Mucosa of descending colon (tissue), 3 donors: ENCODE measurements around the gene ARHGAP12. TPM values are rescaled to one million over a fixed set of nuclear protein-coding genes. Genes with fewer than 3 reads are reported as not detected.

Experiments
- ATAC-seq: fragments of 200-7000 bp; cut with Tn5 transposase; one replicate; pipeline ENCODE4 v1.9.1; 2020; ENCODE audit warnings: mild to moderate bottlenecking, moderate library complexity
- DNase-seq, 3 donors: peaks; one replicate each; pipeline ENCODE4 v3.0.0-alpha.2; 2020
- H3K36me3 ChIP-seq: fragments of 200-600 bp; one replicate; pipeline ENCODE4 v1.8.0; 2021; ENCODE audit warnings: low read depth, mild to moderate bottlenecking
- H3K4me1 ChIP-seq: fragments of 200-600 bp; one replicate; pipeline ENCODE4 v1.8.0; 2021; ENCODE audit warnings: low read depth, mild to moderate bottlenecking
- H3K4me3 ChIP-seq: fragments of 200-600 bp; one replicate; pipeline ENCODE4 v1.8.0; 2021; ENCODE audit warnings: mild to moderate bottlenecking
- H3K9me3 ChIP-seq: fragments of 200-600 bp; one replicate; pipeline ENCODE4 v1.8.0; 2021; ENCODE audit warnings: mild to moderate bottlenecking
- CTCF ChIP-seq: fragments of 200-600 bp; IDR thresholded peaks from one replicate; pipeline ENCODE4 v1.8.0; 2022; ENCODE audit warnings: antibody characterized with exemption, mild to moderate bottlenecking
- intact Hi-C, 2 donors: fragments of 100-400 bp; cut with DNase I in 1 of 2; cut with micrococcal nuclease in 1 of 2; formaldehyde crosslinking; loops; one replicate each; pipeline versions ENCODE4 v1.11.0 to v1.11.1; 2022; cut with DNase I, micrococcal nuclease
- total RNA-seq, 3 donors: library from RNA; stranded (reverse); fragmentation: NEBNext Ultra II Directional in 2 of 3; extraction: Animal tissue kit (Norgen Biotek cat#: 25700) in 2 of 3; gene quantifications; one replicate each; pipeline versions ENCODE4 v1.2.1 to v1.2.4, GENCODE V29; 2021 to 2023
- donor health status: DM: no; HTN: no; CAD: no; lungs with moderate emphysema.
- donor health status: DM: no; HTN: no; CAD: no.
- donor health status: DM: no; HTN: yes; CAD: no.

Gene ARHGAP12
- total RNA-seq, 3 donors from 2014 or later: 37.2 to 44.4 (median 44.3) TPM

DNA sequence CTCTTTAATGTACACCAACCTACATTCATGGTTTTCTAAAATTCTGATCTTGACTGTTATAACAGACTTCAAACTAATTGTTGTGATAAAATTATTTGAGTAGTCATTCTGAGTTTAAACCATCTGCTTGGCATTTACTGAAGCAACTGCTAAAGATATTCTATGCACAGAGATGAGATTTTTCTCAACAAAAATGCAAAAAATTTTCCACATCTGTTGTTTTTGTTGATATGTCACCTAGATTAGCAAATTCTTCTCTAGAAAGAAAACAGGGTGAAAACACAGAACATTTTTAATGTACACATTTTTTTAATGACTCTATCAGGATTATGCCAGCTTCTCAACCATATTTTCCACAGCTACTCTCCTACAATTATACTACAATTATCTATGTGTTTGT lies 42.7 kb downstream of the ARHGAP12 start:
- H3K4me3 ChIP-seq: no peak overlapping the region

GRCh38 chr10:31884386-31884785 lies 44.2 kb downstream of the ARHGAP12 start:
- intact Hi-C loops: no loop called here
- no peak for DNase-seq
- no peak for ATAC-seq

More for the DNA sequence above, 42.7 kb downstream of the ARHGAP12 start:
- no peak for TF ChIP-seq CTCF
- ATAC-seq (no peak), DNase-seq (no peak)
- Histone ChIP-seq H3K36me3 (no peaks in the 10 kb centered on the region), H3K9me3 (no peaks in the 10 kb centered on the region), H3K4me1 (peaks cover 16% of the 10 kb centered on the region)
- intact Hi-C loops: no loop called here

GRCh38 chr10:31883397-31883796 lies 45.2 kb downstream of the ARHGAP12 start:
- DNase-seq (no peak), ATAC-seq (no peak)
- Histone ChIP-seq H3K4me3 (no peak overlapping the region), H3K36me3 (no peaks in the 10 kb centered on the region), H3K9me3 (no peaks in the 10 kb centered on the region), H3K4me1 (peaks cover 8% of the 10 kb centered on the region)
- TF ChIP-seq CTCF: no peak
- intact Hi-C loops: no loop called here

More at GRCh38 chr10:31884386-31884785, 44.2 kb downstream of the ARHGAP12 start:
- no peaks in the 10 kb centered on the region for H3K9me3 ChIP-seq
- TF ChIP-seq CTCF: no peak
- peaks cover 16% of the 10 kb centered on the region for H3K4me1 ChIP-seq
- no peak overlapping the region for H3K4me3 ChIP-seq
- H3K36me3 ChIP-seq: no peaks in the 10 kb centered on the region

DNA sequence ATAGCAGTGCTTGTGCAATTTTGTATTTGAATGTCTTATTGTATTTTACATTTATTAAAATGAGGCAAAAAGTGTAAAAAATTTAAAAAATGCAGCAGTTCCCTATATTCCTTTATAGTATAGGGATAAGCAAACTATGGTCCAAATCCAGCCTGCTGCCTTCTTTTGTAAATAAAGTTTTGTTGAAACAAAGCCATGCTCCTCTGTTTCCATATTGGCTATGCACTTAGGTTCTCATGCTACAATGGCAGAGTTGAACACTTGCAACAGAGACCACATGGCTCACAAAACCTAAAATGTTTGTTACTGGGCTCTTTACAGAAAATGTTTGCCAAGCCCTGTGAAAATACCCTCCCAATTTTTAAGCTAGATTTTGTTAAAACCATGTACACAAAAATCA lies 50.1 kb downstream of the ARHGAP12 start:
- Histone ChIP-seq H3K4me3 (no peak overlapping the region), H3K36me3 (no peaks in the 10 kb centered on the region), H3K4me1 (peaks cover 16% of the 10 kb centered on the region), H3K9me3 (no peaks in the 10 kb centered on the region)
- intact Hi-C loops: no loop called here
- no peak for ATAC-seq
- DNase-seq: no peak
- TF ChIP-seq CTCF: no peak

DNA sequence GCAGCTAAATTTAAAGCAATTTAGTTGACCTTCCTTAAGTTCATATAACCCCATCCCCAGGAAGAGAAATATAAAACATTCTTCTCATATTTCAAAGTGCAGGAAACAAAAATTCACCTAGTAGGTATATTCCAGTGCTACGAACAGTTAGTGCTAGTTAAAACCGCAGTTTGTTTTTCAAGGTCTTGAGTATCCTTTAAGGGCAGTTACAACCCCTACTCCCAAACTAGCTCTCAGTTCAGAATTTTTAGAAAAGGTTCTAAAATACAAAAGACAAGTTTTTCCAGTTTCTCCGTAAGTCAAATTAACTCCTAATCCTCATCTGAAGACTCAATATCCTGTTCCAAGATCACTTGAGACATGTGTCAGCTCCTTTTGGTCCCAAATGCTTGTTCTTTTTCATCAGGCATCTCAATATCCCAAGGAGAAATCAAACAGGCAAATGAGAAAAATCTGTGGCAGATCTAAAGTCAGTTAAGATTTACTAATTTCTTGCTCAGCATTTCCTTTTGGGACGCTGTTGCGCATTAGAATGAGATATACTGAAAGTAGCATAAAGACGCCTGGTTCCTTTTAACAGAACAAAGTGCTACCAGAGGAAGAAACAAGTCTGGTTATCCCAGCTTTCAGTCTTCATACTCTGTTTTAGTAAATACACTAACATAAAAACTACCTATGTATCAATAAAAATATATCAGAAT lies 51.8 kb downstream of the ARHGAP12 start:
- Histone ChIP-seq H3K36me3 (no peaks in the 10 kb centered on the region), H3K4me3 (no peak overlapping the region), H3K9me3 (no peaks in the 10 kb centered on the region), H3K4me1 (peaks cover 16% of the 10 kb centered on the region)
- ATAC-seq (no peak), DNase-seq (no peak)
- intact Hi-C loops: no loop called here
- no peak for TF ChIP-seq CTCF
